ENCODE results near the gene COL27A1. TPM values are rescaled to one million over a fixed set of nuclear protein-coding genes. Genes with fewer than 3 reads are reported as not detected.

The COL27A1 gene
- total and polyA plus RNA-seq, 12 donors = 3.1 to 35.8 (median 5.1) TPM

DNA sequence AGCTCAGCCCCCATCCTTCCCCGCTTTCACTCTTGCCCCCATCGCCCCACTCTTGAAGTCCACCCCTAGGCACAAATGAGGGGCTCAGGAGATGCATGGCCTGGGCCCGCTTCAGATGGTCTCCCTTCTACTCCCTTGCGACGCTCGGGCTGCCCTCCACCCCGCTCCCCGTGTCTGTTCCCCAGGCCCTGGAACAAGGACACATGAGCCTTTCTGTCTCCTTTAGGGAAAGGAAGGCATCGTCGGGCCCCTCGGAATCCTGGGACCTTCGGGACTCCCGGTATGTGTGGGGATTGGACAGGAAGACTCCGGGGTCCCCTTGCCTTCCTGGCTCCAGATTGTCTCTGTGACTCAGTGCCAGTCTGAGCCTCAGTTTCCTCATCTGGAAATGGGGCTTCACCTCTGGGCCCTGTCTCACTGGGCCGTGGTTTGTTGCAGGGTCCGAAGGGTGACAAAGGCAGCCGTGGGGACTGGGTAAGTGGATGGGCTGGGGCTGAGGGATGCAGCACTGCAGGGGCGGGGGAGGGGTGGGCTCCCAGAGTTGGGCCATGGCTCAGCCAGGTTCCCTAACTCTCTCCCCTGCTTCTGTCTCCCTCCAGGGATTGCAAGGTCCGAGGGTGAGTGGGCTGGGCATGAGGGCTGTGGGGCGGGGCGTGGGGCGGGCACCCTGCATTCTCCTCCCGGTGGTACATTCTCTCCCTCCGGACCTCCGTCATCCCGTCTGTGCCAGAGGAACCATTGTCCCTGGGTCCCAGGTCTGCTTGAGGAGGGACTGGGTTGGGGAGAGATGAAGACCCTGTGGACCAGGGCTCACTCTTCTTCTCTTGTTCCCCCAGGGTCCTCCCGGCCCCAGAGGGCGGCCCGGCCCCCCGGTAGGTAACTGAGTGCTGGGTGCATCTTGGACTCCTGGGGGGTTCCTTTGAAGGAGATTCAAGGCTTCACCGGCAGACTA lies 145.8 kb downstream of the COL27A1 start:
- DNase-seq = no peak
- intact Hi-C loops (cut with DNase I) = loop anchor here in 1 of 10 donors (5.0 kb wide), 1 partner anchor 194 kb away; no protein-coding TSS in a partner anchor
- H3K36me3 ChIP-seq = peaks cover 0 to 42% (median 0%) of the 10 kb centered on the region in 9 donors
- H3K27me3 ChIP-seq = no peaks in the 10 kb centered on the region
- H3K9me3 ChIP-seq = peaks cover 0 to 6% (median 0%) of the 10 kb centered on the region in 11 donors
- peaks cover 0 to 15% (median 5%) of the 10 kb centered on the region in 9 donors for H3K4me1 ChIP-seq
- no peak overlapping the region for H3K27ac ChIP-seq
- ATAC-seq = no peak
- TF ChIP-seq, protein P1, sequence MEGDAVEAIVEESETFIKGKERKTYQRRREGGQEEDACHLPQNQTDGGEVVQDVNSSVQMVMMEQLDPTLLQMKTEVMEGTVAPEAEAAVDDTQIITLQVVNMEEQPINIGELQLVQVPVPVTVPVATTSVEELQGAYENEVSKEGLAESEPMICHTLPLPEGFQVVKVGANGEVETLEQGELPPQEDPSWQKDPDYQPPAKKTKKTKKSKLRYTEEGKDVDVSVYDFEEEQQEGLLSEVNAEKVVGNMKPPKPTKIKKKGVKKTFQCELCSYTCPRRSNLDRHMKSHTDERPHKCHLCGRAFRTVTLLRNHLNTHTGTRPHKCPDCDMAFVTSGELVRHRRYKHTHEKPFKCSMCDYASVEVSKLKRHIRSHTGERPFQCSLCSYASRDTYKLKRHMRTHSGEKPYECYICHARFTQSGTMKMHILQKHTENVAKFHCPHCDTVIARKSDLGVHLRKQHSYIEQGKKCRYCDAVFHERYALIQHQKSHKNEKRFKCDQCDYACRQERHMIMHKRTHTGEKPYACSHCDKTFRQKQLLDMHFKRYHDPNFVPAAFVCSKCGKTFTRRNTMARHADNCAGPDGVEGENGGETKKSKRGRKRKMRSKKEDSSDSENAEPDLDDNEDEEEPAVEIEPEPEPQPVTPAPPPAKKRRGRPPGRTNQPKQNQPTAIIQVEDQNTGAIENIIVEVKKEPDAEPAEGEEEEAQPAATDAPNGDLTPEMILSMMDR (IDR thresholded peaks at IDR 0.05) = no peak
- 94% methylated on average over 31 of the region's 31 CpGs for WGBS, 2 donors
- no peak overlapping the region for H3K4me3 ChIP-seq

DNA sequence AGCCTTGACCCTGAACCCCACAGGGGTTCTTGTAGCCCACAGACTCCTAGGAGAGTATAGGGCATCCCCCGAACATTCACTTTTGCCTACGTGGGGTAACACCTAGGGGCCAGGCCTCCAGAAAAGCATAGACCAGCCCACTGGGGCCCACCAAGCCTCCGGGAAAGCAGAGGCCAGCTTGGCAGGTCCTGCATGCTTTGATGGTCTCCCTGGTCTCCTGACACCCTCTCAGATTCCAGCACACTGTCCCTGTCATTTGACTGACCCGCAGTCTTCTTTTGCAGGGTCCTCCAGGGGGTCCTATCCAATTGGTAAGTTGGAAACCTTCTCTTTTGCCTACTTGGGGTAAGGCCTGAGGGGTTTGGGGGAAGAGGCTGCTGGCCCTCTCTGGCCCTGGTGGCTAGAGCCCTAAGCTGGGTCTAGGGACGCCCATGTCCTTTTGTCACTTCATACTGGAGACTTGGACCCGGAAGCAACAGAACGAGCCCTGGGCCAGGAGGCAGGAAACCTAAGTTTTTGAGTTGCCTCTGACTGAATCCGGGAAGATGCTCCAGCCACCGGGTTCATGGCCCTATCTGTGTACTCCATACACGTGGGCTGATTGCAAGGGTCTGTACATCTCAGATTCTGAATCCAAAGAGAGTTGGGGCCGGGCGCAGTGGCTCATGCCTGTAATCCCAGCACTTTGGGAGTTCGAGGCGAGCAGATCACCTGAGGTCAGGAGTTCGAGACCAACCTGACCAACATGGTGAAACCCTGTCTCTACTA lies 146.6 kb downstream of the COL27A1 start:
- intact Hi-C loops (cut with DNase I) = loop anchor here in 1 of 10 donors (5.0 kb wide), 1 partner anchor 195 kb away; no protein-coding TSS in a partner anchor
- 83 to 87% methylated on average over 15 of the region's 15 CpGs for WGBS, 2 donors
- ATAC-seq (no peak), DNase-seq (no peak)
- Histone ChIP-seq H3K27ac (no peak overlapping the region), H3K4me3 (no peak overlapping the region), H3K27me3 (no peaks in the 10 kb centered on the region), H3K4me1 (peaks cover 0 to 15% (median 5%) of the 10 kb centered on the region in 9 donors), H3K9me3 (no peaks in the 10 kb centered on the region), H3K36me3 (peaks cover 0 to 40% (median 0%) of the 10 kb centered on the region in 9 donors)
- TF ChIP-seq, protein P1 (IDR thresholded peaks at IDR 0.05) = no peak

DNA sequence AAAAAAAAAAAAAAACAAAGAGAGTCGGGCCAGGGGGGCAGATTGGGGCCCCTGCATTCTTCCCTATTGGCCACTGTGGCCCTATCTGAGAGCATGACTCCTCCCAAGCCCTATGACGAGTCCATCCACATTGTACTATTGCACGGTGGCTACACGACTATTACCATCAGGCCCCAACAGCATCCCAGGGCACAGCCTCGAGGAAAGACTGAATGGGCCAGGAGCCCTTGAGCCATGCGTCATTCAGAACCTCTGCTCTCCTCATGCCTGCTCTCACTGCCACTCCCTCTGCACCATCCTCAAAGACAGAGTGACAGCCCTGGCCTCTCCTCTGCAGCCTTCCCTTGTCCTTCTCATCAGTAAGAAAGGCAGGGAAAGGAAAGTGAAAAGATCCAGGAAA lies 147.4 kb downstream of the COL27A1 start:
- TF ChIP-seq, protein P1 (IDR thresholded peaks at IDR 0.05) = no peak
- H3K27ac ChIP-seq = no peak overlapping the region
- no peak overlapping the region for H3K4me3 ChIP-seq
- peaks cover 0 to 38% (median 0%) of the 10 kb centered on the region in 9 donors for H3K36me3 ChIP-seq
- no peaks in the 10 kb centered on the region for H3K9me3 ChIP-seq
- DNase-seq (no peak), ATAC-seq (no peak)
- no peaks in the 10 kb centered on the region for H3K27me3 ChIP-seq
- WGBS, 2 donors = 75 to 85% methylated on average over 6 of the region's 6 CpGs
- intact Hi-C loops (cut with DNase I) = loop anchor here in 1 of 10 donors (5.0 kb wide), 1 partner anchor 195 kb away; no protein-coding TSS in a partner anchor
- peaks cover 0 to 15% (median 5%) of the 10 kb centered on the region in 9 donors for H3K4me1 ChIP-seq

DNA sequence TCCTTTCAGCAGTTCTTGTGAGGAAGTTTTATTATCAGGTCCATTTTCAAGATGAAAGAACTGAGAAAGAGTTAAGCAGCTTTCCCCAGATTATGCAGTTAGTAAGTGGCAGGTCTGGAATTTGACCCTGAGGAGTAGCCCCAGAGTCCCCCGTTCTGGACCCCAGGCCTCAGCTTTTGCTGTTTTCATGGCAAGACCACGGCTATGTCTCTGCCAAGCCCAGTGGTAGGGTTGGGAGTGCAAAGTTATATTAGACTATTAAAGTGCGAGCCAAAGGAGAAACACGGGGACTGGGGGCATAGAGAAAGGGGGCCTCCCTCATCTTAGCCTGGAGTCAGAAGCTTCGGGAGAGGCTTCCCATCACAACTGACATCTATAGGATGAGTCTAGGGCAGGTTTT lies 148.2 kb downstream of the COL27A1 start:
- DNase-seq = no peak

More for the DNA sequence above, 148.2 kb downstream of the COL27A1 start:
- H3K4me3 ChIP-seq = no peak overlapping the region
- H3K4me1 ChIP-seq = peaks cover 0 to 15% (median 5%) of the 10 kb centered on the region in 9 donors
- H3K27me3 ChIP-seq = no peaks in the 10 kb centered on the region
- H3K9me3 ChIP-seq = no peaks in the 10 kb centered on the region
- peaks cover 0 to 32% (median 0%) of the 10 kb centered on the region in 9 donors for H3K36me3 ChIP-seq
- TF ChIP-seq, protein P1 (IDR thresholded peaks at IDR 0.05) = no peak
- no peak for ATAC-seq
- WGBS, 2 donors = 82 to 83% methylated on average over 5 of the region's 5 CpGs
- intact Hi-C loops (cut with DNase I) = loop anchor here in 1 of 10 donors (5.0 kb wide), 1 partner anchor 196 kb away; no protein-coding TSS in a partner anchor
- no peak overlapping the region for H3K27ac ChIP-seq

All from heart right ventricle (tissue), 16 donors.